Trophoblast cell (in vitro differentiated cells and primary cell): ENCODE data around the gene KCNK3.
A peak's percentile ranks its signal among the peaks of the same experiment; 100 is the strongest.
"Not testable (repeated sequence)": the region's sequence is repeated elsewhere in the genome, so short reads cannot be mapped to it uniquely, and the experiment has no call there.

Experiments used
- DNase-seq, 2 donors: peaks; one replicate each; pipeline ENCODE4 v3.0.0-alpha.2; 2016
- H2AFZ ChIP-seq: 2 replicates; pipeline ENCODE4 v1.6.1; 2013; ENCODE audit warnings: low read length, moderate library complexity, mild to moderate bottlenecking; ENCODE audit not compliant: insufficient read depth, poor library complexity
- H2AK5ac ChIP-seq: 2 replicates; pipeline ENCODE4 v1.6.1; 2013; ENCODE audit warnings: mild to moderate bottlenecking, low read length
- H2BK120ac ChIP-seq: 2 replicates; pipeline ENCODE4 v1.6.1; 2013; ENCODE audit warnings: low read length, mild to moderate bottlenecking, moderate library complexity; ENCODE audit not compliant: insufficient read depth, poor library complexity
- H2BK12ac ChIP-seq: 2 replicates; pipeline ENCODE4 v1.6.1; 2013; ENCODE audit warnings: mild to moderate bottlenecking, low read length, moderate library complexity
- H2BK5ac ChIP-seq: 2 replicates; pipeline ENCODE4 v1.6.1; 2013; ENCODE audit warnings: low read length, low read depth, moderate library complexity, mild to moderate bottlenecking; ENCODE audit not compliant: poor library complexity
- H3K14ac ChIP-seq: 2 replicates; pipeline ENCODE4 v1.6.1; 2013; ENCODE audit warnings: mild to moderate bottlenecking, low read length
- H3K18ac ChIP-seq: 2 replicates; pipeline ENCODE4 v1.6.1; 2013; ENCODE audit warnings: mild to moderate bottlenecking, low read length
- H3K23ac ChIP-seq: 2 replicates; pipeline ENCODE4 v1.6.1; 2013; ENCODE audit warnings: low read length
- H3K27ac ChIP-seq: 2 replicates; pipeline ENCODE4 v1.5.1; 2013; ENCODE audit warnings: low read depth, mild to moderate bottlenecking, inconsistent platforms, low read length, moderate library complexity
- H3K27me3 ChIP-seq: 2 replicates; pipeline ENCODE4 v1.6.1; 2013; ENCODE audit warnings: inconsistent platforms, mild to moderate bottlenecking, low read length, moderate library complexity; ENCODE audit not compliant: insufficient read depth
- H3K36me3 ChIP-seq, 2 experiments: 1 replicate in 1 of 2; 2 replicates in 1 of 2; pipeline ENCODE4 v1.6.1; 2013; ENCODE audit warnings: low read length in 2 of 2, mild to moderate bottlenecking in 2 of 2, moderate library complexity in 1 of 2; ENCODE audit not compliant: insufficient read depth in 2 of 2, control insufficient read depth in 1 of 2
- H3K4ac ChIP-seq: 2 replicates; pipeline ENCODE4 v1.6.1; 2013; ENCODE audit warnings: low read depth, mild to moderate bottlenecking, low read length, moderate library complexity
- H3K4me1 ChIP-seq, 2 experiments: 1 replicate in 1 of 2; 2 replicates in 1 of 2; pipeline ENCODE4 v1.6.1; 2013; ENCODE audit warnings: low read length in 2 of 2, mild to moderate bottlenecking in 2 of 2, moderate library complexity in 1 of 2; ENCODE audit not compliant: insufficient read depth in 2 of 2, control insufficient read depth in 1 of 2
- H3K4me2 ChIP-seq: 2 replicates; pipeline ENCODE4 v1.6.1; 2013; ENCODE audit warnings: inconsistent platforms, mild to moderate bottlenecking, low read length, moderate library complexity
- H3K4me3 ChIP-seq: 2 replicates; pipeline ENCODE4 v1.5.1; 2013; ENCODE audit warnings: mild to moderate bottlenecking, low read depth, low read length, inconsistent platforms
- H3K79me1 ChIP-seq: one replicate; pipeline ENCODE4 v1.6.1; 2013; ENCODE audit warnings: low read length
- H3K79me2 ChIP-seq: 2 replicates; pipeline ENCODE4 v1.6.1; 2013; ENCODE audit warnings: low read length, mild to moderate bottlenecking; ENCODE audit not compliant: control insufficient read depth, insufficient read depth, poor library complexity
- H3K9ac ChIP-seq: 2 replicates; pipeline ENCODE4 v1.6.1; 2013; ENCODE audit warnings: mild to moderate bottlenecking, low read length
- H3K9me3 ChIP-seq: 2 replicates; pipeline ENCODE4 v1.6.1; 2013; ENCODE audit warnings: low read depth, mild to moderate bottlenecking, control low read depth, inconsistent platforms, low read length; ENCODE audit not compliant: insufficient read depth
- H4K12ac ChIP-seq: 2 replicates; pipeline ENCODE4 v1.6.1; 2013; ENCODE audit warnings: low read depth, mild to moderate bottlenecking, low read length, moderate library complexity
- H4K8ac ChIP-seq: 2 replicates; pipeline ENCODE4 v1.6.1; 2013; ENCODE audit warnings: low read depth, mild to moderate bottlenecking, low read length, moderate library complexity
- H4K91ac ChIP-seq: one replicate; pipeline ENCODE4 v1.6.1; 2013; ENCODE audit warnings: low read depth, mild to moderate bottlenecking, low read length, moderate library complexity
- WGBS: extraction: QIAGEN DNeasy Blood & Tissue Kit; methylation state at CpG from one replicate; pipeline ENCODE4 v1.1.7; 2013; ENCODE audit warnings: missing lambda C conversion rate; ENCODE audit not compliant: insufficient read length, insufficient coverage; ENCODE audit errors: extremely low coverage; 5-methylcytosine and 5-hydroxymethylcytosine counted together

KCNK3 gene

DNA sequence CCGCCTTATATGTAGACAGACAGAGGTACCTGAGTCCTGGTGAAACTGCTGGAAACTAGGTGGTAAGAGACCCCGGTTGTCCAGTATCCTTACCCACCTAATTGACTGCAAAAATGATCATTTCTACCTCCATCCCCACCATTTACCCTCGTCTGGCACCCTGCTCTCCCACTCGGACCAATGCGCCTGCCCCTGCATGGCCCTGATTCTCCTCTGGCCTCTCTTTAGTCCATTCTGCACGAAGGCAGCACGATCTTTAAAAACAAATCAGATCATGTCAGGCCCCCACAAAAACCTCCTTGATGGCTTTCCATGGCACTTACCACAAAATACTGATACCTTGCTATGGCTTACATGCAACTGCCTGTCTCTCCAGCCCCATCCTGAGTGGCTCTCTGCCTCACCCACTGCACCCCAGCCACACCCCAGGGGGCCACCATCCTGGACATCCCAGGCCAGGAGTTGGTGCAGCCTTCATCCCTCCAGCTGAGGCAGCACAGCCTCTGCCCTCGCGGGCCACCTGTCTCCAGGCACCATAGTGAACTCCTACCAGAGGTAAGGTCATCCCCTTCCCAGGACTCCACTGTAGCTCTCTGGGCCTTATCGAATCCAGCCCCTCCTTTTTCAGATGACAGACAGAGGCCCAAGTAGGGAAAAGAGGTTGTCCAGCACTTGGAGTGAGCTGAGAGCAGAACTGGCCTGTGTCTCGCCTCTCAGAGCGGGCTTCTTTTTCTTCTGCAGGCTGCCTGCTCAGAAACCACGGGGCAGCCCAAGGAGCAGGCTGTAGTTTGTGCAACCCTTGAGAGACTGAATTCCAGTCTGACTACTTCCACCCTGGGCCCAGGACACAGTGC, 39.1 kb upstream of the KCNK3 start:
- H3K4ac ChIP-seq: no peak overlapping the region
- H3K18ac ChIP-seq: no peak overlapping the region
- H3K9ac ChIP-seq: no peak overlapping the region
- H2BK5ac ChIP-seq: no peak overlapping the region
- no peak overlapping the region for H3K23ac ChIP-seq
- no CpG with 5 or more reads among the region's 13 CpGs for WGBS
- no peak overlapping the region for H2AFZ ChIP-seq
- no peak overlapping the region for H3K27ac ChIP-seq
- no peak overlapping the region for H4K91ac ChIP-seq
- H3K4me3 ChIP-seq: peak overlapping the region; percentile 54
- H2BK120ac ChIP-seq: no peak overlapping the region
- no peak overlapping the region for H3K14ac ChIP-seq
- no peak overlapping the region for H4K8ac ChIP-seq
- no peaks in the 10 kb centered on the region for H3K4me1 ChIP-seq
- no peak overlapping the region for H4K12ac ChIP-seq
- no peaks in the 10 kb centered on the region for H3K36me3 ChIP-seq
- no peaks in the 10 kb centered on the region for H3K79me1 ChIP-seq
- H2BK12ac ChIP-seq: no peak overlapping the region
- H2AK5ac ChIP-seq: no peak overlapping the region
- no peaks in the 10 kb centered on the region for H3K79me2 ChIP-seq
- peaks cover 2% of the 10 kb centered on the region for H3K9me3 ChIP-seq
- no peak overlapping the region for H3K4me2 ChIP-seq
- H3K27me3 ChIP-seq: no peaks in the 10 kb centered on the region
- DNase-seq: no peak

DNA sequence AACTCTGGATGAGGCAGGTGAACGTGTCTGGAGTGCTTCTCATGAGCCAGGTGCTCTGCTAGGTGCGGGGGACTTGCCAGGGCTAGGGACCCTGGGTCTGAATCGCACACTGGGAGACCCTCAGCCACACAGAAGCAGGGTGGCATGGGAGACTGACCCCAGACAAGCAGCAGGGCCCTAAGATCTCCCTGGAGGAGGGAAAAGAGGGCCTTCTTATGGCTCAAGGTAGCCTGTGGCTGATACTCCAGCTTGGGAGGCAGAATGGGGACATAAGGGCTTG, 38.5 kb upstream of the KCNK3 start:
- H2BK120ac ChIP-seq: no peak overlapping the region
- H2BK5ac ChIP-seq: no peak overlapping the region

DNA sequence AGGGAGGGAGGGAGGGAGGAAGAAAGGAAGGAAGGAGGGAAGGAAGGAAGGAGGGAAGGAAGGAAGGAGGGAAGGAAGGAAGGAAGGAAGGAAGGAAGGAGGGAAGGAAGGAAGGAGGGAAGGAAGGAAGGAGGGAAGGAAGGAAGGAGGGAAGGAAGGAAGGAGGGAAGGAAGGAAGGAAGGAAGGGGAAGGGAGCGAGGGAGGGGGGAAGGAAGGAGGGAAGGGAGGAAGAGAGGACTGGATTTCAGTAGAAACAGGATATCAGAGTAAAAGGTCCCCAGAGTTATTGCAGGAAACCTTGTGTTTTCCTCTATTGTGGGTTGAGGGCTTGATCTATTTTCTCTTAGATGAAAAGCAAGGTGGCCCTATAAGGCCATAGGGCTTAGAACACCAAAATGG, 37.4 kb upstream of the KCNK3 start:
- H4K91ac ChIP-seq, H3K4me3 ChIP-seq, DNase-seq, H3K36me3 ChIP-seq, H3K4ac ChIP-seq, H3K9ac ChIP-seq, H3K27me3 ChIP-seq, H2BK120ac ChIP-seq, H2BK5ac ChIP-seq, H4K12ac ChIP-seq, H3K9me3 ChIP-seq, H2AK5ac ChIP-seq, H2BK12ac ChIP-seq, H3K4me2 ChIP-seq, H3K23ac ChIP-seq, H4K8ac ChIP-seq, H2AFZ ChIP-seq, H3K14ac ChIP-seq, H3K4me1 ChIP-seq, H3K79me1 ChIP-seq, H3K18ac ChIP-seq, H3K27ac ChIP-seq, H3K79me2 ChIP-seq: not testable (repeated sequence)
- WGBS: no CpG with 5 or more reads among the region's 1 CpG

More for the DNA sequence above, 38.5 kb upstream of the KCNK3 start:
- Histone ChIP-seq H3K4me1 (no peaks in the 10 kb centered on the region), H3K14ac (no peak overlapping the region), H3K18ac (no peak overlapping the region), H3K4me3 (no peak overlapping the region), H3K79me2 (no peaks in the 10 kb centered on the region), H3K9me3 (peaks cover 2% of the 10 kb centered on the region), H3K27ac (no peak overlapping the region), H2AK5ac (no peak overlapping the region), H2BK12ac (no peak overlapping the region), H3K9ac (no peak overlapping the region), H3K79me1 (no peaks in the 10 kb centered on the region), H3K4me2 (no peak overlapping the region), H3K23ac (no peak overlapping the region), H3K36me3 (no peaks in the 10 kb centered on the region), H3K4ac (no peak overlapping the region), H4K8ac (no peak overlapping the region), H3K27me3 (no peaks in the 10 kb centered on the region), H2AFZ (peak overlapping the region; percentile 13), H4K12ac (no peak overlapping the region), H4K91ac (no peak overlapping the region)
- no CpG with 5 or more reads among the region's 3 CpGs for WGBS
- DNase-seq: no peak

DNA sequence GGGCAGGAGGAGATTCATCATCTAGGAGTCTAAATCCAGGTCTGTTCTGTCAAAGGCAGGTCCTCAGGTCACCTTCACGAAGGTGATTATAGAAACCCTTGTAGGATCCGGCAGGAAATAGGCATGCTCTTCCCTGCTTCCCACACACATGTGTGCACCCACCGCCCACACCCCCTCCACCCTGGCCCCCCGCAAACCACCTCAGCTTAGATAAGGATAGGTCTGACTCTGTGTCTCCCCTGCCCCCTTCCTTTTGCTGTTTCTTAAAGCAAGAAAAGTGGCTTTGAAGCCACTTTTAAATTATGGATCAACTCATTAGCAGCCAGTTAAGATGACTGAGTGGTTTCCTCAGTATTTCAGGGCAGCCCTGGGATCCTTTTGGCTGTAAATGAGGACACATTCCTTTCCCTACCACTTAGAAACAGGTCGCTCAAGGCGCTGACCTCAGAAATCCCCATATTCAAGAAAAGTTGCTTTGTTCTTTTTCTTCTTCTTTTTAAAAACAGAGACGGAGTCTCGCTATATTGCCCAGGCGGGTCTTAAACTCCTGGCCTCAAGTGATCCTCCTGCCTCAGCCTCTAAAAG, 36.8 kb upstream of the KCNK3 start:
- Histone ChIP-seq H2AFZ (no peak overlapping the region), H2BK12ac (no peak overlapping the region), H3K79me2 (no peaks in the 10 kb centered on the region), H2BK120ac (no peak overlapping the region), H3K79me1 (no peaks in the 10 kb centered on the region), H4K8ac (no peak overlapping the region), H3K36me3 (no peaks in the 10 kb centered on the region), H3K27me3 (no peaks in the 10 kb centered on the region), H3K27ac (no peak overlapping the region), H3K4ac (no peak overlapping the region), H2BK5ac (no peak overlapping the region), H4K12ac (no peak overlapping the region), H2AK5ac (no peak overlapping the region), H3K9ac (no peak overlapping the region), H3K4me2 (no peak overlapping the region), H3K4me3 (no peak overlapping the region), H3K14ac (no peak overlapping the region), H3K9me3 (no peaks in the 10 kb centered on the region), H3K23ac (no peak overlapping the region), H3K4me1 (no peaks in the 10 kb centered on the region), H3K18ac (no peak overlapping the region), H4K91ac (no peak overlapping the region)
- no peak for DNase-seq
- no CpG with 5 or more reads among the region's 9 CpGs for WGBS
